HG03060 (cell line): ENCODE results near the gene CACNA1C.

Experiments
- ATAC-seq: cut with Tn5 transposase; IDR thresholded peaks from one replicate; pipeline ENCODE4 v1.9.1; 2021; ENCODE audit warnings: low read depth, moderate number of reproducible peaks; ENCODE audit not compliant: unreplicated experiment

CACNA1C gene

GRCh38 chr12:2288001-2288400 lies 235.2 kb downstream of the CACNA1C start:
- ATAC-seq = no peak

- ATAC-seq = no peak
Observed at GRCh38 chr12:2288471-2288870, 235.7 kb downstream of the CACNA1C start.

GRCh38 chr12:2288875-2289274 lies 236.1 kb downstream of the CACNA1C start:
- ATAC-seq = no peak

- no peak for ATAC-seq
Observed at GRCh38 chr12:2289525-2289924, 236.7 kb downstream of the CACNA1C start.

GRCh38 chr12:2290091-2290490 lies 237.3 kb downstream of the CACNA1C start:
- no peak for ATAC-seq

GRCh38 chr12:2290516-2291065 lies 237.8 kb downstream of the CACNA1C start:
- no peak for ATAC-seq

- no peak for ATAC-seq
Observed at GRCh38 chr12:2291182-2291832, 238.5 kb downstream of the CACNA1C start.

- no peak for ATAC-seq
Observed at GRCh38 chr12:2291947-2292346, 239.2 kb downstream of the CACNA1C start.

- ATAC-seq = no peak
Observed at GRCh38 chr12:2292560-2292959, 239.8 kb downstream of the CACNA1C start.

- no peak for ATAC-seq
Observed at GRCh38 chr12:2294651-2295475, 242.1 kb downstream of the CACNA1C start.

- no peak for ATAC-seq
Observed at GRCh38 chr12:2295941-2296461, 243.2 kb downstream of the CACNA1C start.

GRCh38 chr12:2297004-2297403 lies 244.2 kb downstream of the CACNA1C start:
- no peak for ATAC-seq

GRCh38 chr12:2297658-2298057 lies 244.9 kb downstream of the CACNA1C start:
- ATAC-seq = no peak

- ATAC-seq = no peak
Observed at GRCh38 chr12:2298556-2299200, 245.9 kb downstream of the CACNA1C start.

GRCh38 chr12:2299206-2299605 lies 246.4 kb downstream of the CACNA1C start:
- ATAC-seq = no peak

GRCh38 chr12:2300168-2300567 lies 247.4 kb downstream of the CACNA1C start:
- no peak for ATAC-seq

GRCh38 chr12:2300886-2301285 lies 248.1 kb downstream of the CACNA1C start:
- ATAC-seq = no peak

- ATAC-seq = no peak
Observed at GRCh38 chr12:2301531-2302461, 249.0 kb downstream of the CACNA1C start.

- no peak for ATAC-seq
Observed at GRCh38 chr12:2302711-2303580, 250.2 kb downstream of the CACNA1C start.
